Right atrium auricular region (tissue), 2 donors: Measurements from ENCODE around the gene OTOP1. TPM values are rescaled to one million over a fixed set of nuclear protein-coding genes. Genes with fewer than 3 reads are reported as not detected.
A peak's percentile ranks its signal among the peaks of the same experiment; 100 is the strongest.
"Not testable (repeated sequence)": the region's sequence is repeated elsewhere in the genome, so short reads cannot be mapped to it uniquely, and the experiment has no call there.

Experiments
- DNase-seq: peaks from one replicate; pipeline ENCODE4 v3.0.0-alpha.2; 2019; ENCODE audit warnings: low spot score
- H3K27ac ChIP-seq, 2 donors: fragments of 200-600 bp; sonication (generic); 1 replicate in 1 of 2; 2 replicates in 1 of 2; pipeline ENCODE4 v1.5.1; 2016 to 2019
- H3K27me3 ChIP-seq, 2 donors: fragments of 200-600 bp; sonication (generic); one replicate each; pipeline versions ENCODE4 v1.5.1 to v1.6.0; 2017 to 2019
- H3K36me3 ChIP-seq: fragments of 200-600 bp; sonication (generic); one replicate; pipeline ENCODE4 v1.5.1; 2016
- H3K4me1 ChIP-seq, 2 donors: fragments of 200-600 bp; sonication (generic); one replicate each; pipeline versions ENCODE4 v1.5.1 to v1.6.0; 2017 to 2019
- H3K4me3 ChIP-seq, 2 donors: fragments of 200-600 bp; sonication (generic); 1 replicate in 1 of 2; 2 replicates in 1 of 2; pipeline ENCODE4 v1.5.1; 2017 to 2019; ENCODE audit warnings: mild to moderate bottlenecking in 1 of 2, moderate library complexity in 1 of 2
- H3K9me3 ChIP-seq, 2 donors: fragments of 200-600 bp; sonication (generic); one replicate each; pipeline ENCODE4 v1.5.1; 2019
- total RNA-seq, 2 donors: library from RNA; depleted of rRNA; stranded (reverse); fragments of >200 nt; gene quantifications; one replicate each; pipeline ENCODE4 v1.1.0, GENCODE V29; 2016
- TF ChIP-seq, protein P1 (sequence below), 2 donors: fragments of 200-600 bp; sonication (generic); IDR thresholded peaks; one replicate each; pipeline ENCODE4 v1.5.1; 2019; ENCODE audit warnings: antibody characterized with exemption in 2 of 2

The OTOP1 gene
- total RNA-seq, 2 donors from 2014 or later = not detected

- Histone ChIP-seq H3K36me3 (no peaks in the 10 kb centered on the region), H3K4me1 (no peaks in the 10 kb centered on the region), H3K9me3 (no peaks in the 10 kb centered on the region), H3K27ac (no peak overlapping the region), H3K27me3 (no peaks in the 10 kb centered on the region), H3K4me3 (no peak overlapping the region)
- no peak for DNase-seq
- TF ChIP-seq, protein P1, sequence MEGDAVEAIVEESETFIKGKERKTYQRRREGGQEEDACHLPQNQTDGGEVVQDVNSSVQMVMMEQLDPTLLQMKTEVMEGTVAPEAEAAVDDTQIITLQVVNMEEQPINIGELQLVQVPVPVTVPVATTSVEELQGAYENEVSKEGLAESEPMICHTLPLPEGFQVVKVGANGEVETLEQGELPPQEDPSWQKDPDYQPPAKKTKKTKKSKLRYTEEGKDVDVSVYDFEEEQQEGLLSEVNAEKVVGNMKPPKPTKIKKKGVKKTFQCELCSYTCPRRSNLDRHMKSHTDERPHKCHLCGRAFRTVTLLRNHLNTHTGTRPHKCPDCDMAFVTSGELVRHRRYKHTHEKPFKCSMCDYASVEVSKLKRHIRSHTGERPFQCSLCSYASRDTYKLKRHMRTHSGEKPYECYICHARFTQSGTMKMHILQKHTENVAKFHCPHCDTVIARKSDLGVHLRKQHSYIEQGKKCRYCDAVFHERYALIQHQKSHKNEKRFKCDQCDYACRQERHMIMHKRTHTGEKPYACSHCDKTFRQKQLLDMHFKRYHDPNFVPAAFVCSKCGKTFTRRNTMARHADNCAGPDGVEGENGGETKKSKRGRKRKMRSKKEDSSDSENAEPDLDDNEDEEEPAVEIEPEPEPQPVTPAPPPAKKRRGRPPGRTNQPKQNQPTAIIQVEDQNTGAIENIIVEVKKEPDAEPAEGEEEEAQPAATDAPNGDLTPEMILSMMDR (IDR thresholded peaks at IDR 0.05) = no peak
Measured at GRCh38 chr4:4185528-4185927, 41.2 kb downstream of the OTOP1 start.

- no peak overlapping the region for H3K4me3 ChIP-seq
- no peak overlapping the region for H3K27ac ChIP-seq
- no peaks in the 10 kb centered on the region for H3K27me3 ChIP-seq
- H3K36me3 ChIP-seq = no peaks in the 10 kb centered on the region
- TF ChIP-seq, protein P1 (IDR thresholded peaks at IDR 0.05) = peak; percentile 19 to 67
- H3K4me1 ChIP-seq = no peaks in the 10 kb centered on the region
- H3K9me3 ChIP-seq = no peaks in the 10 kb centered on the region
- no peak for DNase-seq
Measured at GRCh38 chr4:4182835-4183568, 43.7 kb downstream of the OTOP1 start.

GRCh38 chr4:4170596-4171150 lies 56.1 kb downstream of the OTOP1 start:
- no peak for DNase-seq
- no peaks in the 10 kb centered on the region for H3K4me1 ChIP-seq

GRCh38 chr4:4167981-4168780 lies 58.5 kb downstream of the OTOP1 start:
- DNase-seq, H3K4me3 ChIP-seq, H3K9me3 ChIP-seq, H3K27ac ChIP-seq, H3K36me3 ChIP-seq, H3K4me1 ChIP-seq, H3K27me3 ChIP-seq: not testable (repeated sequence)

More at GRCh38 chr4:4170596-4171150, 56.1 kb downstream of the OTOP1 start:
- no peaks in the 10 kb centered on the region for H3K27me3 ChIP-seq
- H3K9me3 ChIP-seq = no peaks in the 10 kb centered on the region
- no peak overlapping the region for H3K27ac ChIP-seq
- TF ChIP-seq, protein P1 (IDR thresholded peaks at IDR 0.05) = no peak
- no peak overlapping the region for H3K4me3 ChIP-seq
- H3K36me3 ChIP-seq = no peaks in the 10 kb centered on the region

DNA sequence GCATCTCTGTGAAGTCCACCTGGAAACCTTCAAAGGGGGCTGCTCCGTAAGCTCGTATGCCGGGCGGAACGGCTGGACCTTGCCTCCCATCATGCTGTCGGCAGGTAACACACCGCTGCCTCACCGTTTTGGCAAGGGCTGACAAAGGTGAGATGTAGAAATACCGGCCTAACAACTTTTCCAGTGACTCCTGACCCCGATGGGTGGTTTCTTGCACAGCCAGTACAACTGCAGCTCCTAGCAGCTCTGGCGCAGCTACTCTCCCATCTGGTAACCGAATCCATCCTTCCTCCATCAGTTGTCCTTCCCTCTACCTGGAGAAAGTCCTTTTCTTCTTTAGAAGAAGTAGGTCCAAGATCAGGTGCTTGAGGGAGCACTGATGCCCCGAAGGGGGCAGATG lies 59.7 kb downstream of the OTOP1 start:
- H3K4me1 ChIP-seq, H3K36me3 ChIP-seq, H3K27ac ChIP-seq, H3K27me3 ChIP-seq, H3K4me3 ChIP-seq, H3K9me3 ChIP-seq, DNase-seq: not testable (repeated sequence)

- H3K27ac ChIP-seq, DNase-seq, H3K9me3 ChIP-seq, H3K4me1 ChIP-seq, H3K27me3 ChIP-seq, H3K36me3 ChIP-seq, H3K4me3 ChIP-seq: not testable (repeated sequence)
Measured at GRCh38 chr4:4165701-4166392, 60.9 kb downstream of the OTOP1 start.

DNA sequence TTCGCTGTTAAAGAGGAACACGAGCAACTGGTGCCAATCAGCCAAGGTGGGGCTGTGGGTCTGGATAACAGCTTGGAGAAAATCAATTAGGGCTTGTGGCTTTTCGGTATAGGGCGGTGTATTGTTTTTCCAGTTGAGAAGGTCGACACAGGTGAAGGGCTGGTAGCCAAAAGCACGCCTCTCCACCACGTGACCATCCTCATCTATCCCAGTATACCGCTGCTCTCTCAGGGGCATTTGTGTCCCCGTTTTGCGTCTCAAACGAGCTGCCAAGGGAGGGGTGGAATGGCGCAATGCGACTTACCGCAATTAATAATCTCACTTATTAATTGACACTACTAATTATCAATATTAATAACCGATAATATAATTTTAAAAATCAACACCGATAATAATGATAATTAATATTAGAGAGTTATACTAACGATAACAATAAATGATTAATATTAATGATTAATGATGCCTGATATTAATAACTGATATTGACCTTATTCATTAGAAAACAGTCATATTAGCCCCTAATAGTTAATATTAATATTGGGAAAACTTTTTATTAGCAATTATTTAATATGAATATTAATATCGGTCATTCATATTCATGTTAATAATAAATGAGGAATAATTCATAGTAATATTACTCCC lies 62.1 kb downstream of the OTOP1 start:
- H3K36me3 ChIP-seq, H3K27me3 ChIP-seq, H3K4me3 ChIP-seq, H3K27ac ChIP-seq, H3K4me1 ChIP-seq, DNase-seq, H3K9me3 ChIP-seq: not testable (repeated sequence)

- not testable (repeated sequence) for H3K27me3 ChIP-seq, DNase-seq, H3K27ac ChIP-seq, H3K36me3 ChIP-seq, H3K4me1 ChIP-seq, H3K4me3 ChIP-seq, H3K9me3 ChIP-seq
Measured at GRCh38 chr4:4162186-4162585, 64.5 kb downstream of the OTOP1 start.

- not testable (repeated sequence) for H3K36me3 ChIP-seq, H3K4me3 ChIP-seq, H3K27me3 ChIP-seq, H3K4me1 ChIP-seq, H3K27ac ChIP-seq, DNase-seq, H3K9me3 ChIP-seq
Measured at GRCh38 chr4:4160956-4161665, 65.6 kb downstream of the OTOP1 start.
